ENCODE measurements around the gene TNFSF4. TPM values are rescaled to one million over a fixed set of nuclear protein-coding genes. Genes with fewer than 3 reads are reported as not detected.

Gene TNFSF4
- total RNA-seq, 1 donor from 2014 or later = 0.73 TPM

DNA sequence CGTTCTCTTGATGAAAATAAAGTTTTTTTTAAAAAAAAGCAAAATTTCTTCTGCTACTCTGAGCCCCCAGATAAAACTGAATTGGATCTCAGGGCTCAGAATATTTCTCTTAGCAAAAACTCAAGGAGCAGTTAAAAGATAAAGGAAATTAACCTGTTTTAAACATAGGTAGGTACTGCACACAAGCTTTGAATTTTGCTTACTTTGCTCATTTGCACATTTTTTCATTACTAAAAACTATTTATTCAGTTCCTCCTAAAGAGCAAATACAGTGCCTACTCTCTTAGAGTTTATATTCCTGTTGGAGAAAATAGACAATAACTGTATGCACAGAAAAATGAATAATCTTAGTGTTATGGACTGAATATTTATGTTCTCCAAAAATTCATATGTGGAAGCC lies 13.0 kb upstream of the TNFSF4 start:
- intact Hi-C loops (cut with DNase I) = no loop called here
- no peak for DNase-seq
- no peak for ATAC-seq (ENCODE audit: poor library complexity)

DNA sequence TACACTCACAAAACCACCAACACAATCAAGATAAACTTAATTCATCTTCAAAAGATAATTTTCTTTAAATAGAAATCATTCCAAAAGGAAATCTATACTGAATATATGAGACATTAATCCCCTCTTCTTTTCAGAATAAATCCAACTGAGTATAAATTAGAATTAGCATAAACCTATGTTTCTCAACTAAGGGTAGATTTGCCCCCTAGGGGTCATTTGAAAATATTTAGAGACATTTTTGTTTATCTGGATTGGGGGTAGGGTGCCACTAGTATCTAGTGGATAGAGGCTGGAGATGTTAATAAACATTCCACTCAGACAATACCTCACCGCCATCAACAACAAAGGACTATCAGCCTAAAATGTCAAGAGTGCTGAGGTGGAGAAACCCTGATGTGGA lies 6.5 kb upstream of the TNFSF4 start:
- no peak for DNase-seq
- no peak for ATAC-seq (ENCODE audit: poor library complexity)
- intact Hi-C loops (cut with DNase I) = no loop called here

DNA sequence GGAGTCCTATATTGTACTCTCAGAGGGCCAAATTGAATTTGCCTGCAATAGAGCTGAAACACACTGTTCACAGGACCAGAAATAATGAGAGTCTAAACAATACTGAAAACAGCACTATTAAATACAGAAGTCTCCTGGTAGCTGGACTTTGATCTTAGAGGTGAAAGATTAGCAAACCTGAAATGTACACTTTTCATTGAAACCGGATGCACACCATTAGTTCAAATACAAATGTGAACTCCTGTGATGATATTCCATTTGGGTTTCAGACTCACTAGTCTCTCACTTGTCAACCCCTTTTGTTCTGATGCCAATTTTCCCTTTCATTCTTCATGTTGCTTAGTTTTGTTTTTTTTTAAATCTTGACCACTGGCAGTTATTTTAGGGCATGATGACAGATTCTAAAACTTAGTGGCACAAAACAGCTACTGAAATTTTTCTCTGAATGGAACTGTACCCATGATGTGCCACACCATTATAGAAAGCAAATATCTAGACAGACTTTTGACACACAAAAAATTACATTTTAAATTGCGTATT lies 5.9 kb upstream of the TNFSF4 start:
- ATAC-seq (ENCODE audit: poor library complexity) = no peak
- no peak for DNase-seq
- intact Hi-C loops (cut with DNase I) = no loop called here

- DNase-seq (no peak), ATAC-seq (ENCODE audit: poor library complexity) (no peak)
- intact Hi-C loops (cut with DNase I) = no loop called here
Observed at GRCh38 chr1:173210716-173211231, 3.6 kb upstream of the TNFSF4 start.

- no peak for DNase-seq
- intact Hi-C loops (cut with DNase I) = no loop called here
- no peak for ATAC-seq (ENCODE audit: poor library complexity)
Observed at GRCh38 chr1:173210283-173210682, 3.2 kb upstream of the TNFSF4 start.

GRCh38 chr1:173208868-173209267 lies 1.7 kb upstream of the TNFSF4 start:
- intact Hi-C loops (cut with DNase I) = loop anchor here (5.0 kb wide), 1 partner anchor 462 kb away; no protein-coding TSS in a partner anchor
- DNase-seq (no peak), ATAC-seq (ENCODE audit: poor library complexity) (no peak)

DNA sequence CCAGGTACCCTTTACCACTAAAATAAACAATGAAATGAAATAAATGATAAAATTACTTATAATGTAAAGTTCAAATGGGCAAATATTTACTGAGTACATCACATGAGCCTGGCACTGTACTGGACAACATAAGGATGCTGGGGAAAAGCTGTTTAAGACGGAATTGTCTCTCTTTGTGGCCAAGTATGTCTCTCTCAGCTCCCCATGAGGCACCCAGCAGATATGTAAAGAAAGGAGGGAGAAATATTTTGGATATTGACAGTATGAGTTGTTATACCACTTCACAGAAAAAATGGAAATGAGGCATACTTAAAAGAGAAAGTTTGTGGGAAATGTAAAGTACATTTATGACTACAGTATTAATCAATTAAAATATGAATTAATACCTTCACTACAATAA lies 1.0 kb upstream of the TNFSF4 start:
- intact Hi-C loops (cut with DNase I) = loop anchor here (5.0 kb wide), 1 partner anchor 461 kb away; no protein-coding TSS in a partner anchor
- DNase-seq (no peak), ATAC-seq (ENCODE audit: poor library complexity) (no peak)

- intact Hi-C loops (cut with DNase I) = loop anchor here (5.0 kb wide), 1 partner anchor 458 kb away; no protein-coding TSS in a partner anchor
- peak; percentile 58 for ATAC-seq (ENCODE audit: poor library complexity)
Observed at GRCh38 chr1:173205146-173206051, 1.7 kb downstream of the TNFSF4 start.

DNA sequence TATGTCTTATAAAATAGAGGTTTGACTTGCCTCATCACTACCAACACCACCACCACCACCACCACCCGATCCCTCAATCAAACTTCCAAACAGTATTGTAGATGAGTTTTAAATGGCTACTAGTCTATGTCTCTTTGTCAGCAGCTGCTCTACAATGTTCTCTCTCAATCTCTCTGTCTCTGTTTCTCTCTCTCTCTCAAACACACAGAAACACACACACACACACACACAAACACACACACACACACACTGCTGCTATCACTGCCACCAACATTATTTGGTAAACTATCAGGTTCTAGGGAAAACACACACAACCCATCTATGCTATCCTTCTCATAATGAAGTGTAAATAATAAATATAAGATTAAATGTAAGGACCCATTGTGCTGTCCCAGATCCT lies 2.4 kb downstream of the TNFSF4 start:
- ATAC-seq (ENCODE audit: poor library complexity) (no peak), DNase-seq (no peak)
- intact Hi-C loops (cut with DNase I) = loop anchor here (5.0 kb wide), 2 partner anchors 377 to 457 kb away; no protein-coding TSS in a partner anchor

More at GRCh38 chr1:173205146-173206051, 1.7 kb downstream of the TNFSF4 start:
- no peak for DNase-seq

GRCh38 chr1:173202424-173203145 lies 4.5 kb downstream of the TNFSF4 start:
- ATAC-seq (ENCODE audit: poor library complexity) = peak; percentile 74
- intact Hi-C loops (cut with DNase I) = loop anchor here (5.0 kb wide), 1 partner anchor 375 kb away; no protein-coding TSS in a partner anchor
- no peak for DNase-seq

DNA sequence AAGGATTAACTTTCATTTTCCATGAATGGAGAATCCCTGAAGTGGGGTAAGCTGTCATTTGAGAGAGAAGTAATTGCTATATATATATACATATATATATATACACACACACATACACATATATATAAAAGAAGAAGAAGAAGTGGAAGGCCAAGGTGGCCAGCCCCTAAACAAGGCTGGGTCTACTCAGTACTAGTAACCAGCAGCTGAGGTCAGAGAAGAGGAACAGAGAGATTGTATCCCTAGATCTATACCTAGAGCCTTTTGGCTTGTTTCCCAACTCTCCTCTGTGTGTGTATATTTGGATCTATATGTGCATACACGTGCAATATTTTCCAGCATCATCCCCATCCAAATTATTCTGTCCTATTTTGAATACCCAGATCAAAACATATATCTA lies 5.2 kb downstream of the TNFSF4 start:
- no peak for ATAC-seq (ENCODE audit: poor library complexity)
- intact Hi-C loops (cut with DNase I) = loop anchor here (5.0 kb wide), 1 partner anchor 375 kb away; no protein-coding TSS in a partner anchor
- DNase-seq = no peak

GRCh38 chr1:173195596-173196088 lies 11.5 kb downstream of the TNFSF4 start:
- DNase-seq (no peak), ATAC-seq (ENCODE audit: poor library complexity) (no peak)
- intact Hi-C loops (cut with DNase I) = no loop called here

DNA sequence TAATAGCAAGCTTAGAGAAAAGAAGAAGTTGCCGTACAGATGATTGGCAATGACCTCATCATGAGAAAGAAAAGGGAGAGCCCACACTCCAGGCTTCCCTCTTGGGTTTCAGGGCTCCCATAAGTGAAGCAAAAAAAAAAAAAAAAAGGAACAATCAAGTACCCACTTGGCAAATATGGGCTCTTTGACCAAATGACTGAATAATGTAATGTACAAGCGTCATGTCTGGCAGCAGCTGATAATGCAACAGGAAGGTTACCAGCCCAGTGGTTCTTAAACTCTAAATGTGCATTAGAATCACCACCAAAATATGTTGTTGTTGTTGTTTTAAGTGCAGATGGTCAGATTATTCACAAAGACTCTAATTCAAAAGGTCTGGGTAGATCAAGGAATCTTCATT lies 13.5 kb downstream of the TNFSF4 start:
- no peak for DNase-seq
- intact Hi-C loops (cut with DNase I) = no loop called here
- ATAC-seq (ENCODE audit: poor library complexity) = no peak

DNA sequence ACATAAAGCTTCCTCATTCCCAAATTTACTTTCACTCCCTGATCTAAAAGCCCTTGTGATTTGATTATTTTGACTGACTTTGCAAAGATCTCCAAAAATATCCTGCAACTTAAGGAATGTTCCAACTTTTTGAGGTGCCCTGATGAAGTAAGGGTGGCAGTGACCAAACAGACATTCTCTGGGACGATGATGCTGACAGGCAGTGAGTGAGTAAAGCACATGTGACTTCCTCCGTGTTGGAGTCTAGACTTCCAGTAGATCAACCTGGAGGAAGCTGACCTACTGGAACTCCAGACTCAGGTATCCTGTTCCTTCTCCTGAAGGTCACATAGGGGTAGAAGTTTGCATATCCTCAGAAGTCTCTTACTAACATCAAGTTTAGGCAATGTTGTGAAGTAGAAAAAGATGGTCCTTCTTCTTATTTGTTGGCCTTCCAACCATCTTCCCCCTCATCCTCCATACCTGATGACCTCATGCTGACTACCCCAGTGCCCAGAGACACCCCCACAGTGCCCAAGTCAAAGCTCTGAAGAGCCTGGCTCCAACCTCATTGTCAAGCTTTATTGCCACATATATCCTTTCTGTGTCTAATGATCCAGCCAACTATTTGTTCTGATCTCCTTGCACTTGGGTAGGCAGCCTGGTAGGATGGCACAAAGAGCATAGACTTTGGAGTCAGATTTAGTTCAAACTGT lies 16.0 kb downstream of the TNFSF4 start:
- DNase-seq (no peak), ATAC-seq (ENCODE audit: poor library complexity) (no peak)
- intact Hi-C loops (cut with DNase I) = no loop called here

DNA sequence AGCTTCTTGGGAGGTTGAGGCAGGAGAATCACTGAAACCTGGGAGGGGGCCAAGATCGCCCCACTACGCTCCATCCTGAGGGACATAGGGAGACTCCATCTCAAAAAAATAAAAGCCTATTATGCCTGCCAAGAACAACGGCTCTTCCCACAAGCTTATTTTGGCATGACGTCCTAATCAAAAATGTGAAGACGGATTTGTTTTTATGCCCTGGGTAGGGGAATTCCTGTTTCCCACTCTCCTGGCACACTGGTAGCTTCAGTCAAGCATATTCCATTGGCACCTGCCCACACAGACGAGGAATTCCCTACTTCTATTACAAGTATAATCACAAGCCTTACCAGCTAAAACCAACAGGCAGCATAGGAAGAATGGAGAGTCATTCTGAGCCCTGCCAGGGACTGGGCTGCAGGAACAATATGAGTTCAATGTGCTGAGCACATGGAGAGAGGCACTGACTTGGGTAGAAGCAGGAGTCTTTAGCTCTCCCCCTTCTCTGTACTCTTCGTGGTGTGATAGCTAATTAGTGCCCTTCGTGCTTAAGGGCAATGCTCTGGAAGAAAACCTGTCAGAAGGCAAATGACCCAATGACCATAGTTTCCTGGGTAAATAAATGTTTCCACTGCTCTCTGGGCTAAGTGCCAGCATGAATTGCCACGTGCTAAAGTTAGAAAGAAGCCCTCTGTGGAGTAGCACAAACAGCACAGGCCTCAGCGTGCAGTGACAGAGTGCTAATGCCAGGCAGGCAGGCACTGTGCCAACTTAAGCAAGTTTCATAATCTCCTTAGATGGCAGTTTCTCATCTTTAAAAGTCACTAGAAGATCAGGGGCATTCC lies 16.8 kb downstream of the TNFSF4 start:
- intact Hi-C loops (cut with DNase I) = no loop called here
- peak; percentile 96 for ATAC-seq (ENCODE audit: poor library complexity)

DNA sequence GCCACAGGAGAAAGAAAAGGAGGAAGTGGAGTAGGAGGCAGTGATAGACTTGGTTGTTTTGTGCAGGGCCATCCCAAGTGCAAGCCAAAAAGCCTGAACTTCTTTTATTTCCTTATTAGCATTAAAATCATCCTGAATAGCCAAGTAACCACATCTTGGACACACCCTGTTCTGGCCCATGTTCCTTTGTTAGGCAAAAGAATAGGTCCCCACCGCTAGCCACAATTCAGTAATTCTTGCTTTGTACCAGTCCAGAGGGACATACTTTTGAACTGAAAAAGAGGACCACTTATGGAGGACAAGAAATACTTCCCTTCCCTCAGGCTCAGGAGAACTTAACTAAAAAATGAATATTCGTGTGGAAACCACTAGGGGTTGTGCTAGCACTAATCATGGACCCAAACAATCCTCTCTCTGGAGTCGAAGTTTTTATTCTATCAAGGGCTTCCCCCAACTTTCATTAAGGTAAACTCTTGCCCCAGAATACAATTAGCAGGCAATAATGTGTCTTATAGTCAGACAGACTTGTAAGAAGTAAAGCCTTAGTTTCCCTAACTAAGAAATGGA lies 19.4 kb downstream of the TNFSF4 start:
- intact Hi-C loops (cut with DNase I) = no loop called here
- ATAC-seq (ENCODE audit: poor library complexity) = no peak
- no peak for DNase-seq

More for the DNA sequence above, 16.8 kb downstream of the TNFSF4 start:
- DNase-seq = peak; percentile 85

DNA sequence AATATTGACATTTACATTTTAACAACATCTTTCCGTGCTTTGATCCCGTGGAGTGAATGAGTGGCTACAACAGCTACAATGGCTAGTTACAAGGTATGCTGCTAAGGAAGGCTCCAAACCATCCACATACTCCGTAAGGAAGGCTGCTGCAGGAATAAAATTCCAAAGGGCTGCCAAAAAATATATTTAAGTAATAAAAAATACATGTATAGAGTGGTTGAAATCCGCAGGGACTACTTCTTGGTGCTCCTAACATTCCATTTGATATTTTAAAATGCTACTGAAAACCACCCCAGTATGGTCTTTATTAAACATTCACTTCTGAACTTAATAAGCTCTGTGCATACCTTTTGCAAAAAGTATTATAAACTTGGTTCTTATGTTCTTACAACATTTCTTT lies 25.3 kb downstream of the TNFSF4 start:
- ATAC-seq (ENCODE audit: poor library complexity) (no peak), DNase-seq (no peak)
- intact Hi-C loops (cut with DNase I) = no loop called here
